B cell (primary cell): Measurements from ENCODE around the gene PLIN5. TPM values are rescaled to one million over a fixed set of nuclear protein-coding genes. Genes with fewer than 3 reads are reported as not detected.

Source experiments
- ATAC-seq: fragments of 200-7000 bp; cut with Tn5 transposase; one replicate; pipeline ENCODE4 v1.10.0; 2021; ENCODE audit warnings: low read depth, mild to moderate bottlenecking, moderate number of reproducible peaks, moderate library complexity
- CTCF ChIA-PET: fragments of 350-600 bp; sonication (Branson Sonifier 250); formaldehyde crosslinking; loops from one replicate; lab custom pipeline; 2021; ENCODE audit warnings: antibody characterized with exemption, inconsistent platforms; lab: Charles Lee
- POLR2A ChIA-PET: fragments of 350-600 bp; sonication (Branson Sonifier 250); formaldehyde crosslinking; loops from one replicate; lab custom pipeline; 2021; ENCODE audit warnings: antibody characterized with exemption; lab: Charles Lee
- DNase-seq: peaks from one replicate; pipeline ENCODE4 v3.0.0; 2013
- H2AFZ ChIP-seq: 2 replicates; pipeline ENCODE4 v1.6.1; 2012; ENCODE audit warnings: mild to moderate bottlenecking, low read depth, low read length; ENCODE audit not compliant: insufficient read depth, poor library complexity, severe bottlenecking
- H3K27ac ChIP-seq, 2 donors: 1 replicate in 1 of 2; 2 replicates in 1 of 2; pipeline ENCODE4 v1.5.1; 2012 to 2013; ENCODE audit warnings: low read length in 2 of 2, mild to moderate bottlenecking in 2 of 2, moderate library complexity in 1 of 2
- H3K27me3 ChIP-seq, 4 experiments: fragments of 200-600 bp in 1 of 4; sonication (generic) in 1 of 4; replicated peaks in 1 of 4; 1 replicate in 2 of 4; 2 replicates in 2 of 4; pipeline versions ENCODE4 v1.6.1 to v1.7.0; 2013 to 2016; ENCODE audit warnings: low read length in 3 of 4, mild to moderate bottlenecking in 2 of 4, mixed read lengths in 1 of 4, moderate library complexity in 1 of 4; ENCODE audit not compliant: insufficient read depth in 4 of 4, control insufficient read depth in 3 of 4; ENCODE audit errors: control extremely low read depth in 1 of 4
- H3K36me3 ChIP-seq, 2 experiments: replicated peaks in 1 of 2; 1 replicate in 1 of 2; 2 replicates in 1 of 2; pipeline versions ENCODE4 v1.6.1 to v1.7.1; 2013; ENCODE audit warnings: low read length in 1 of 2; ENCODE audit not compliant: insufficient read depth in 2 of 2, control insufficient read depth in 1 of 2; ENCODE audit errors: control extremely low read depth in 1 of 2, extremely low read depth in 1 of 2
- H3K4me1 ChIP-seq, 2 donors: fragments of 200-600 bp in 1 of 2; sonication (generic) in 1 of 2; 1 replicate in 1 of 2; 2 replicates in 1 of 2; pipeline versions ENCODE4 v1.5.1 to v1.6.1; 2013 to 2017; ENCODE audit warnings: low read length in 2 of 2; ENCODE audit not compliant: control insufficient read depth in 2 of 2, insufficient read depth in 2 of 2
- H3K4me2 ChIP-seq: replicated peaks from 2 replicates; pipeline ENCODE3; 2012; ENCODE audit warnings: mild to moderate bottlenecking, low read depth, low read length; ENCODE audit not compliant: poor library complexity, severe bottlenecking
- H3K4me3 ChIP-seq, 5 experiments: fragments of 200-600 bp in 1 of 5; sonication (generic) in 1 of 5; 1 replicate in 3 of 5; 2 replicates in 2 of 5; pipeline versions ENCODE4 v1.5.1 to v1.7.0; 2011 to 2016; ENCODE audit warnings: low read length in 4 of 5, mild to moderate bottlenecking in 4 of 5, low read depth in 2 of 5, control low read depth in 1 of 5, moderate library complexity in 1 of 5; ENCODE audit not compliant: insufficient read depth in 1 of 5; ENCODE audit errors: control extremely low read depth in 1 of 5, extremely low read depth in 1 of 5
- H3K79me2 ChIP-seq: fragments of 200-600 bp; sonication (generic); one replicate; pipeline ENCODE4 v1.6.0; 2016; ENCODE audit warnings: low read length; ENCODE audit not compliant: control insufficient read depth, insufficient read depth
- H3K9ac ChIP-seq: fragments of 200-600 bp; sonication (generic); 2 replicates; pipeline ENCODE4 v1.6.1; 2017; ENCODE audit warnings: mild to moderate bottlenecking, low read length, moderate library complexity
- H3K9me3 ChIP-seq, 3 donors: one replicate each; pipeline versions ENCODE4 v1.6.1 to v1.7.1; 2013; ENCODE audit warnings: low read length in 2 of 3; ENCODE audit not compliant: control insufficient read depth in 2 of 3, insufficient read depth in 1 of 3; ENCODE audit errors: control extremely low read depth in 1 of 3
- H4K20me1 ChIP-seq: 2 replicates; pipeline ENCODE4 v1.6.0; 2012; ENCODE audit warnings: mild to moderate bottlenecking, low read length; ENCODE audit not compliant: insufficient read depth, control insufficient read depth, poor library complexity, severe bottlenecking
- H3K27ac Mint-ChIP-seq: one replicate; pipeline ENCODE4 v1.8.0; 2021; ENCODE audit warnings: mixed read lengths
- H3K27me3 Mint-ChIP-seq: one replicate; pipeline ENCODE4 v1.8.0; 2021; ENCODE audit warnings: mixed read lengths
- H3K4me1 Mint-ChIP-seq: one replicate; pipeline ENCODE4 v1.8.0; 2021; ENCODE audit warnings: mixed read lengths
- H3K4me3 Mint-ChIP-seq: one replicate; pipeline ENCODE4 v1.8.0; 2021; ENCODE audit warnings: mixed read lengths
- H3K9me3 Mint-ChIP-seq: one replicate; pipeline ENCODE4 v1.8.0; 2022; ENCODE audit warnings: mixed read lengths; ENCODE audit not compliant: insufficient read depth
- CTCF ChIP-seq: fragments of 200-600 bp; IDR thresholded peaks from one replicate; pipeline ENCODE4 v1.8.0; 2022; ENCODE audit warnings: antibody characterized with exemption, mild to moderate bottlenecking
- EZH2 ChIP-seq: IDR thresholded peaks from 2 replicates; pipeline ENCODE4 v1.6.1; 2012; ENCODE audit warnings: borderline replicate concordance, low read depth, mild to moderate bottlenecking, moderate library complexity, low read length; ENCODE audit not compliant: insufficient read depth, poor library complexity, severe bottlenecking
- WGBS: methylation state at CpG from one replicate; pipeline ENCODE4 v1.1.5; 2013; ENCODE audit warnings: missing lambda C conversion rate; ENCODE audit not compliant: insufficient coverage; 5-methylcytosine and 5-hydroxymethylcytosine counted together
- intact Hi-C: fragments of 100-400 bp; cut with micrococcal nuclease; formaldehyde crosslinking; loops from one replicate; pipeline ENCODE4 v1.10.0; 2022
- polyA plus RNA-seq: library from polyadenylated mRNA; depleted of rRNA; stranded (reverse); fragments of >200 nt; gene quantifications from 2 replicates; pipeline ENCODE4 v1.2.3, GENCODE V29; 2012
- total RNA-seq, 2 donors: library from RNA; stranded (reverse); fragments of 120-200 nt in 1 of 2; gene quantifications; 1 replicate in 1 of 2; 2 replicates in 1 of 2; pipeline versions ENCODE4 v1.2.3 to v1.2.4, GENCODE V29; 2013 to 2022

Gene PLIN5
- total and polyA plus RNA-seq, 2 donors (not counting 1 experiment from before 2014, with no cell fraction given): 0.15 to 0.27 TPM

GRCh38 chr19:4508698-4509097 lies 26.3 kb downstream of the PLIN5 start:
- 97% methylated on average over 13 of the region's 21 CpGs for WGBS
- TF ChIP-seq EZH2: no peak
- no peak for TF ChIP-seq CTCF
- no peaks in the 10 kb centered on the region for H3K9me3 Mint-ChIP-seq
- no peaks in the 10 kb centered on the region for H3K27me3 ChIP-seq
- CTCF ChIA-PET: no interaction called here
- H3K27me3 Mint-ChIP-seq: no peaks in the 10 kb centered on the region
- H3K4me3 Mint-ChIP-seq: no peak overlapping the region
- H3K4me2 ChIP-seq: no peak overlapping the region
- no peak for DNase-seq
- no peak for ATAC-seq
- POLR2A ChIA-PET: no interaction called here
- no peak overlapping the region for H3K9ac ChIP-seq
- H3K4me1 ChIP-seq: no peaks in the 10 kb centered on the region
- H3K79me2 ChIP-seq: no peaks in the 10 kb centered on the region
- no peaks in the 10 kb centered on the region for H4K20me1 ChIP-seq
- no peak overlapping the region for H2AFZ ChIP-seq
- no peak overlapping the region for H3K27ac ChIP-seq
- H3K27ac Mint-ChIP-seq: no peak overlapping the region
- intact Hi-C loops: no loop called here
- peaks cover 0 to 16% (median 0%) of the 10 kb centered on the region in 3 donors for H3K9me3 ChIP-seq
- H3K4me3 ChIP-seq: no peak overlapping the region
- H3K36me3 ChIP-seq: no peaks in the 10 kb centered on the region
- no peaks in the 10 kb centered on the region for H3K4me1 Mint-ChIP-seq

GRCh38 chr19:4507804-4508203 lies 27.2 kb downstream of the PLIN5 start:
- no peaks in the 10 kb centered on the region for H3K27me3 Mint-ChIP-seq

More at GRCh38 chr19:4507804-4508203, 27.2 kb downstream of the PLIN5 start:
- Mint-ChIP-seq H3K27ac (no peak overlapping the region), H3K4me1 (no peaks in the 10 kb centered on the region), H3K4me3 (no peak overlapping the region), H3K9me3 (no peaks in the 10 kb centered on the region)
- TF ChIP-seq EZH2 (no peak), CTCF (no peak)
- ATAC-seq: no peak
- Histone ChIP-seq H3K79me2 (no peaks in the 10 kb centered on the region), H3K27me3 (no peaks in the 10 kb centered on the region), H3K9me3 (peaks cover 0 to 16% (median 0%) of the 10 kb centered on the region in 3 donors), H3K27ac (no peak overlapping the region), H3K4me1 (no peaks in the 10 kb centered on the region), H2AFZ (no peak overlapping the region), H4K20me1 (no peaks in the 10 kb centered on the region), H3K4me2 (no peak overlapping the region), H3K36me3 (peaks cover 0 to under 1% of the 10 kb centered on the region in 2 experiments), H3K4me3 (no peak overlapping the region), H3K9ac (no peak overlapping the region)
- intact Hi-C loops: no loop called here
- ChIA-PET POLR2A (no interaction called here), CTCF (no interaction called here)
- WGBS: 95% methylated on average over 17 of the region's 17 CpGs
- DNase-seq: no peak
